ENCODE measurements around the gene CFAP57.

The CFAP57 gene

DNA sequence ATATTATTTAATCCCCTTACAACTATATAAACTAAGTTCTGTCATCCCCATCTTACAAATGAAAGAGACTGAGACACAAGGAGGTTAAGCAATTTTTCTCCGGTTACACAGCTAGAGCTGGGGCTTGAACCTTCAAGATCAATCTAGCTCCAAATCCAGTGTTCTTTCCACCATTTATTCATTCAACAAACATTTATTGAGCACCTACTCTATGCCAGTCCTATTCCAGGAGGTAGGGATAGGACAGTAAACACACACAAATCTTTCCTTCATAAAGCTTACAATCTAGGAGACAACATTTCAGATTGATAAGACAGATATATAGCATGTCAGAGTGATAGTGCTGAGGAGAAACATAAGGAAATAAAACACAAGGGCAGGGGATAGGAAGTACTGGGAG lies 94.8 kb downstream of the CFAP57 start:
- ChIA-PET POLR2A (no interaction called here), CTCF (no interaction called here)
- TF ChIP-seq L3MBTL2 (conservative IDR thresholded peaks at IDR 0.05) (no peak), ELF4 (IDR thresholded peaks at IDR 0.05) (no peak), ZNF384 (IDR thresholded peaks at IDR 0.05) (no peak), PKNOX1 (IDR thresholded peaks at IDR 0.05) (no peak), TARDBP (IDR thresholded peaks at IDR 0.05) (no peak), NFRKB (IDR thresholded peaks at IDR 0.05) (no peak), ARNT (IDR thresholded peaks at IDR 0.05) (no peak)
- DNase-seq (ENCODE audit: extremely low spot score) = no peak

DNA sequence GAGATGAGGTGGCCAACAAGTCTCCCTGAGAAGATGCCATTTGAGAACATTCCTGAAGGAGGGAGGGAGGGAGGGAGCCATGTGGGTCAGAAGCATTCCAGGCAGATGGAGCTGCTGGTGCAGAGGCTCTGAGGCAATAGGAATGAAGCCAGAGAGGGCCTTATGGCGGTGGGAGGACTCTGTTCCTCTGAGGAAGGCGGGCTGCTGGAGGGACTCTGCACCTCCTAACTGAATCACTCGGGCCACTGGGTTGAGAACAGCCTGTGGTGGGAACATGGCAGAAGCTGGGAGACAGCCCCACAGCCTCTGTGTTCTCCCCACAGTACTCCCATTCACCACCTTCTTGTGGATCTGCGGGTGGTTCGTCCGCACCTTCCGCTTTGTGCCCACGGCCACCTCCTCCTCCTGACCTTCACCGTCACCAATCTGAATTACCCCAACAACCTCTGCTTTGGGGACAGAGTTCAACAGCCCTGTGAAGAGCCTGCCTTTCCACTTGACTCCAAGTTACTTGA lies 95.2 kb downstream of the CFAP57 start:
- TF ChIP-seq HDGF (IDR thresholded peaks at IDR 0.05; ENCODE audit: borderline replicate concordance) (no peak), ELF4 (IDR thresholded peaks at IDR 0.05) (no peak)
- DNase-seq (ENCODE audit: extremely low spot score) = no peak
- POLR2A ChIA-PET = no interaction called here
- CTCF ChIA-PET = no interaction called here

- TF ChIP-seq SUZ12 (IDR thresholded peaks at IDR 0.05) = no peak
- no peak for TF ChIP-seq FOXM1 (IDR thresholded peaks at IDR 0.05; ENCODE audit: borderline replicate concordance)
- no peak for TF ChIP-seq ARNT (IDR thresholded peaks at IDR 0.05)
- POLR2A ChIA-PET = no interaction called here
- DNase-seq (ENCODE audit: extremely low spot score) = no peak
- CTCF ChIA-PET = no interaction called here
These were observed 95.8 kb downstream of the CFAP57 start for GRCh38 chr1:43267818-43268425.

DNA sequence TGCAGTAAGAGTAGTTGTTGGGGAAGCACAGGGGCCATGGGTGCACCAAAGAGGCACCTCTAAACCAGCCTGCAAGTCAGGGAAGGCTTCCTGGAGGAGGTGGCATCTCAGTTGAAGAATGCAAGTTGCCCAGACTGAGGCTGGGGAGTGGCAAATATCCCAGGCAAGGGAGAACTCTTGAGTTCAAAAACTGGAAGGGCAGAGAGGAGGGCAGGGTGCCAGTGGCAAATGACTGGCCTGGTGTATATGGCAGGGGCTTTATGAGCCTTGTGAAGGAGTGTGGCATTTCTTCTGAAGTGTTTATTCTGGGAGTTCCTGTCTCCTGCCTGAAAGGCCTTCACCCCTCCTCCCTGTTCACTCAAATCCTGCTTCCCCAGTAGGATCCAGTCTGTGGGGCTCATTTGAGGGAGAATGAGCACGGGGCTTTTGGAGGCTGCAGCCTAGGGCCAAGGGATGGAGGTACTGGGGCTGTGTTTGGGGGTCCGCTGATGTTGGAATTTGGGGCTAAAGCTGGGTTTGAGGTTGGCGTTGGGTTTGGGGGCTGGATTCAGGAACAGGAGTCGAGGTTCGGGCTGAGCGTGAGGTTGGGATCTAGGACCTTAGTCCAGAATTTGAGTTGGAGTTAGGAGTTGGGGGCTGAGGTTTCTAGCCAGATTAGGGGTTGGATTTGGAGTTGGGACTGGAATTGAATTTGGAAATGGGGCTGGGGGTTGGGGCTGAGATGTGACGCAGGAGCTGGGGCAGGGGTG lies 97.7 kb downstream of the CFAP57 start, which contains the start of gene TMEM125:
TSS of gene TMEM125 (plus strand) at position 357 of the 749 bp plus-strand sequence. CDS start 2,740 bp downstream, outside the sequence.
- ChIA-PET CTCF (no interaction called here), POLR2A (no interaction called here)
- no peak for TF ChIP-seq ARNT (IDR thresholded peaks at IDR 0.05)
- TF ChIP-seq FOXK2 (IDR thresholded peaks at IDR 0.05) = no peak
- no peak for TF ChIP-seq NFRKB (IDR thresholded peaks at IDR 0.05)
- DNase-seq (ENCODE audit: extremely low spot score) = no peak

GRCh38 chr1:43270421-43271095 lies 98.4 kb downstream of the CFAP57 start:
- no peak for DNase-seq (ENCODE audit: extremely low spot score)
- CTCF ChIA-PET = no interaction called here
- POLR2A ChIA-PET = no interaction called here

DNA sequence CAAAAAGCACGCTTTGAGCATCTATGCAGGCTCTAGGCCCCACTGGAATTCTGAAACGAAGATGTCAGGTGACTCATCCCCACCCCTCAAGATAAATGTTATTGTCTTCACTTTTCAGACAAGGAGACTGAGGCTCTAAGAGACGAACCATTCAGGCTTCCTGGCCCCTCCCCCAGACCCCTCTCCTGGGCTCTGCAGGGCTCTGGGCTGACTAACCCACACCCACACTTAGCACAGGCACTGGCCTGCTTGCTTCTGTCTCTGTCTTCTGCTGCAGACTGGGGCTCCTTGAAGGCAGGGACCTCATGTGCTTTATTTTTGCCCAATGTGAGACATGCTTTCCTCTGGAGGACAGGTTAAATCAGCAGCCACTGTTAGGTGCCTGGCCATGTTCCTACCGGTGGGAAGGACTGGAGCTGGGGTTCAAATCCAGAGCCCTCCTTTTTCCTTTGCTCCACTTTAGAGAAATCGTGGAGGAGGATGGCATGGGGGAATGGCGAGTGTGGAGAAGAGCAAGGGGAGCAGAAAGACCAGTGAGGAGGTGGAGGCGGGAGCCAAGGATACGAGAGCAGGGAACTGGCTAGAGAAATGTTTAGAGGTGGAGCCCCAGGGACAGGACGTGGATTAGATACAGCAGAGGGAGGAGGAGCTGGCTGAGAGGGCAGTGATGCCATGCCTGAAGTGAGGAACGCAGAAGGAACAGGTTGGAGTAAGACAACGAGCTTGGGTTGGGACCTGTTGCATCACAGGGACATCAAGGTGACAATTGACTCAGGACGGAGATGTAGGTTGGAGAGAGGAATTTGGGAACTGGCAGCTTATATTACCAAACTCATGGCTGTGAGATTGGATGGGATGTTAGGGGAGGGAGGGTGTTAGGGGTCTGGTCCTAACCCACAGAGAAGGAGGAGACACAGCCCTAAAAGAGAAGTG lies 99.3 kb downstream of the CFAP57 start:
- DNase-seq (ENCODE audit: extremely low spot score) = no peak
- ChIA-PET CTCF (interaction anchor here (0.6 kb wide), 1 partner anchor 228 kb away, joined by 3 read pairs; no protein-coding TSS in a partner anchor), POLR2A (no interaction called here)
- TF ChIP-seq ELF4 (IDR thresholded peaks at IDR 0.05) (no peak), SP1 (IDR thresholded peaks at IDR 0.05) (no peak), BHLHE40 (IDR thresholded peaks at IDR 0.05; ENCODE audit: borderline replicate concordance) (no peak), ZNF384 (IDR thresholded peaks at IDR 0.05) (no peak), LEF1 (IDR thresholded peaks at IDR 0.05; ENCODE audit: borderline replicate concordance) (no peak), FOXK2 (IDR thresholded peaks at IDR 0.05) (no peak), TARDBP (IDR thresholded peaks at IDR 0.05) (no peak), PKNOX1 (IDR thresholded peaks at IDR 0.05) (no peak), L3MBTL2 (conservative IDR thresholded peaks at IDR 0.05) (no peak), FOXM1 (IDR thresholded peaks at IDR 0.05; ENCODE audit: borderline replicate concordance) (no peak), NFRKB (IDR thresholded peaks at IDR 0.05) (no peak), ARNT (IDR thresholded peaks at IDR 0.05) (no peak), CTBP1 (IDR thresholded peaks at IDR 0.05; ENCODE audit: borderline replicate concordance) (no peak)

More at GRCh38 chr1:43270421-43271095, 98.4 kb downstream of the CFAP57 start:
- TF ChIP-seq L3MBTL2 (conservative IDR thresholded peaks at IDR 0.05) (no peak), FOXA1 (IDR thresholded peaks at IDR 0.05) (no peak), SP1 (IDR thresholded peaks at IDR 0.05) (no peak), SUZ12 (IDR thresholded peaks at IDR 0.05) (no peak), LEF1 (IDR thresholded peaks at IDR 0.05; ENCODE audit: borderline replicate concordance) (no peak), CTBP1 (IDR thresholded peaks at IDR 0.05; ENCODE audit: borderline replicate concordance) (no peak), HDGF (IDR thresholded peaks at IDR 0.05; ENCODE audit: borderline replicate concordance) (no peak), PKNOX1 (IDR thresholded peaks at IDR 0.05) (no peak), TARDBP (IDR thresholded peaks at IDR 0.05) (no peak), FOXM1 (IDR thresholded peaks at IDR 0.05; ENCODE audit: borderline replicate concordance) (no peak), ARNT (IDR thresholded peaks at IDR 0.05) (no peak), ELF4 (IDR thresholded peaks at IDR 0.05) (no peak), BHLHE40 (IDR thresholded peaks at IDR 0.05; ENCODE audit: borderline replicate concordance) (no peak), NFRKB (IDR thresholded peaks at IDR 0.05) (no peak), ZNF384 (IDR thresholded peaks at IDR 0.05) (no peak), FOXK2 (IDR thresholded peaks at IDR 0.05) (no peak)
